PC-9 (cell line): ENCODE measurements around the gene PCP4.

Source experiments
- CTCF ChIP-seq: fragments of 200-600 bp; sonication (generic); conservative IDR thresholded peaks from 2 replicates; pipeline ENCODE4 v1.6.1; 2017; ENCODE audit warnings: mixed run types, antibody characterized with exemption, mild to moderate bottlenecking, moderate library complexity
- EZH2 ChIP-seq: fragments of 200-600 bp; sonication (generic); IDR thresholded peaks from 2 replicates; pipeline ENCODE4 v1.8.0; 2017; ENCODE audit warnings: antibody characterized with exemption, low read depth

- TF ChIP-seq CTCF (no peak; the same call in 1 of the 2 replicates), EZH2 (no peak)
Measured at GRCh38 chr21:39911286-39912199, 44.3 kb downstream of the PCP4 start.
